HepG2 (cell line): ENCODE measurements around the gene SLC2A10. TPM values are rescaled to one million over a fixed set of nuclear protein-coding genes. Genes with fewer than 3 reads are reported as not detected.

Experiments used
- ATM ChIP-seq: fragments of 450-650 bp; IDR thresholded peaks from 2 replicates; pipeline ENCODE4 v1.7.1; 2017; ENCODE audit warnings: mild to moderate bottlenecking, borderline replicate concordance
- ETV6 ChIP-seq: sonication (generic); formaldehyde crosslinking; conservative IDR thresholded peaks from 2 replicates; pipeline ENCODE4 v1.4.0; 2020; ENCODE audit warnings: missing genetic modification reagents
- FOXC1 ChIP-seq: sonication (generic); formaldehyde crosslinking; IDR thresholded peaks from 2 replicates; pipeline ENCODE4 v1.8.0; 2022; ENCODE audit warnings: mild to moderate bottlenecking, missing genetic modification reagents, borderline replicate concordance
- HHEX ChIP-seq: IDR thresholded peaks from 2 replicates; pipeline ENCODE4 v1.6.1; 2016; ENCODE audit warnings: control low read depth
- HNRNPH1 ChIP-seq: fragments of 200-400 bp; formaldehyde crosslinking; optimal IDR thresholded peaks from 2 replicates; pipeline ENCODE3; 2017; ENCODE audit warnings: mild to moderate bottlenecking, low read depth, low read length
- ISX ChIP-seq: sonication (generic); formaldehyde crosslinking; conservative IDR thresholded peaks from 2 replicates; pipeline ENCODE4 v1.5.0; 2020; ENCODE audit warnings: missing genetic modification reagents
- PRMT3 ChIP-seq: sonication (generic); formaldehyde crosslinking; IDR thresholded peaks from 2 replicates; pipeline ENCODE4 v1.8.1; 2022; ENCODE audit warnings: low read depth, mild to moderate bottlenecking, moderate library complexity, missing genetic modification reagents, borderline replicate concordance
- SRSF4 ChIP-seq: fragments of 200-400 bp; formaldehyde crosslinking; IDR thresholded peaks from one replicate; pipeline ENCODE4 v1.6.1; 2018; ENCODE audit warnings: mild to moderate bottlenecking, low read depth, low read length, moderate library complexity; ENCODE audit not compliant: poor library complexity, severe bottlenecking
- YEATS4 ChIP-seq: sonication (generic); formaldehyde crosslinking; IDR thresholded peaks from 2 replicates; pipeline ENCODE4 v1.4.0; 2020; ENCODE audit warnings: missing genetic modification reagents, borderline replicate concordance
- ZBTB38 ChIP-seq: sonication (generic); formaldehyde crosslinking; IDR thresholded peaks from 2 replicates; pipeline ENCODE4 v1.5.1; 2020; ENCODE audit warnings: mild to moderate bottlenecking, missing genetic modification reagents
- ZNF331 ChIP-seq: sonication (generic); formaldehyde crosslinking; IDR thresholded peaks from 2 replicates; pipeline ENCODE4 v1.4.0; 2020; ENCODE audit warnings: missing genetic modification reagents
- ZNF34 ChIP-seq: sonication (generic); formaldehyde crosslinking; IDR thresholded peaks from 2 replicates; pipeline ENCODE4 v1.4.0; 2020; ENCODE audit warnings: mild to moderate bottlenecking, missing genetic modification reagents, borderline replicate concordance
- ZNF431 ChIP-seq: sonication (generic); formaldehyde crosslinking; IDR thresholded peaks from 2 replicates; pipeline ENCODE4 v1.9.0; 2022; ENCODE audit warnings: missing genetic modification reagents, low read depth, mild to moderate bottlenecking, borderline replicate concordance
- ZNF44 ChIP-seq: sonication (generic); formaldehyde crosslinking; IDR thresholded peaks from 2 replicates; pipeline ENCODE4 v1.5.1; 2020; ENCODE audit warnings: mild to moderate bottlenecking, missing genetic modification reagents
- ZNF790 ChIP-seq: sonication (generic); formaldehyde crosslinking; IDR thresholded peaks from 2 replicates; pipeline ENCODE4 v1.8.0; 2022; ENCODE audit warnings: missing genetic modification reagents, mild to moderate bottlenecking, borderline replicate concordance
- ZSCAN22 ChIP-seq: sonication (generic); formaldehyde crosslinking; IDR thresholded peaks from 2 replicates; pipeline ENCODE4 v1.4.0; 2020; ENCODE audit warnings: mild to moderate bottlenecking, missing genetic modification reagents
- polyA plus RNA-seq, 8 experiments: library from polyadenylated mRNA; depleted of rRNA in 3 of 8; stranded (reverse) in 7 of 8; unstranded in 1 of 8; fragments of >200 nt; fragmentation: Illumina TruSeq in 4 of 8; extraction: Trizol in 4 of 8; gene quantifications; 2 replicates each; pipeline versions ENCODE4 v1.2.1 to v1.2.3, GENCODE V29; 2011 to 2016; ENCODE audit warnings: low read depth in 4 of 8, missing spikeins in 1 of 8, mixed read lengths in 1 of 8; ENCODE audit not compliant: insufficient read depth in 1 of 8
- total RNA-seq, 5 experiments: library from RNA; depleted of rRNA; stranded (reverse); fragments of >200 nt; fragmentation: Illumina TruSeq; extraction: Trizol; gene quantifications; 2 replicates each; pipeline ENCODE4 v1.2.3, GENCODE V29; 2016; ENCODE audit warnings: low read depth in 1 of 5
- TF ChIP-seq, protein P1 (sequence below): sonication (generic); formaldehyde crosslinking; IDR thresholded peaks from 2 replicates; pipeline ENCODE4 v1.5.1; 2020; ENCODE audit warnings: mild to moderate bottlenecking, missing genetic modification reagents, borderline replicate concordance
- TF ChIP-seq, protein P2 (sequence below): sonication (generic); formaldehyde crosslinking; IDR thresholded peaks from 2 replicates; pipeline ENCODE4 v1.4.0; 2020; ENCODE audit warnings: missing genetic modification reagents, borderline replicate concordance
- TF ChIP-seq, protein P3 (sequence below): sonication (generic); formaldehyde crosslinking; IDR thresholded peaks from 2 replicates; pipeline ENCODE4 v1.5.0; 2020; ENCODE audit warnings: missing genetic modification reagents, mild to moderate bottlenecking, borderline replicate concordance
- TF ChIP-seq, protein P4 (sequence below): sonication (generic); formaldehyde crosslinking; IDR thresholded peaks from 2 replicates; pipeline ENCODE4; 2020; ENCODE audit warnings: missing genetic modification reagents, mild to moderate bottlenecking, borderline replicate concordance
- TF ChIP-seq, protein P5 (sequence below): sonication (generic); formaldehyde crosslinking; IDR thresholded peaks from 2 replicates; pipeline ENCODE4 v1.9.0; 2022; ENCODE audit warnings: low read depth, missing genetic modification reagents

Gene SLC2A10
- total and polyA plus RNA-seq, 2 of the 13 experiments (the other 11 are each of a cell fraction or from before 2014, with no cell fraction given) = 16.0 to 18.4 TPM

DNA sequence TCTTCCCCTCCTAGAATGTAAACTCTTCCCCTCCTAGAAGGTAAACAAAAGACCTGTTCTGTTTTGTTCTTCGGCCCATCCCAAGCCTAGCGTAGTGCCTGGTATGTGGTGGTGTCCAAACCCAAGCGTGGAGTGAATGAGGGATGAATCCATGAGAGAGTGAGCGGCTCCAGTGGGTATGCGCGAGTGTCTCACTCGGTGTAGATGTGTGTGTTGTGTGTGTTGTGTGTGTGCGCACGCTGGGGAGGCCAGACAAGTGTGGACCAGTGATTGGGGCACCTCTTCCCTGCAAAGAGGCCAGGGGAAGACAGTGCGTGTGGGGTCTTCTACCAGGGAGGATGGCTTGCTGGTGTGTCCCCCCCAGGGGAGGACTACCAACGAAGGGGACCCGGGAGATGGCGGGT is 392 bp upstream of the SLC2A10 start (continued):
- TF ChIP-seq PRMT3 (CRISPR knock-in tag) = no peak
- no peak for TF ChIP-seq ZSCAN22 (CRISPR knock-in tag)
- TF ChIP-seq, protein P1, sequence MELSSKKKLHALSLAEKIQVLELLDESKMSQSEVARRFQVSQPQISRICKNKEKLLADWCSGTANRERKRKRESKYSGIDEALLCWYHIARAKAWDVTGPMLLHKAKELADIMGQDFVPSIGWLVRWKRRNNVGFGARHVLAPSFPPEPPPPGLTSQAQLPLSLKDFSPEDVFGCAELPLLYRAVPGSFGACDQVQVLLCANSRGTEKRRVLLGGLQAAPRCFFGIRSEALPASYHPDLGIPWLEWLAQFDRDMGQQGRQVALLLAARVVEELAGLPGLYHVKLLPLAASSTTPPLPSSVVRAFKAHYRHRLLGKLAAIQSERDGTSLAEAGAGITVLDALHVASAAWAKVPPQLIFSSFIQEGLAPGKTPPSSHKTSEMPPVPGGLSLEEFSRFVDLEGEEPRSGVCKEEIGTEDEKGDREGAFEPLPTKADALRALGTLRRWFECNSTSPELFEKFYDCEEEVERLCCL (CRISPR knock-in tag) = peak; percentile 10; the same call in 1 of the 2 replicates
- TF ChIP-seq HHEX (CRISPR knock-in tag) = no peak
- TF ChIP-seq, protein P2, sequence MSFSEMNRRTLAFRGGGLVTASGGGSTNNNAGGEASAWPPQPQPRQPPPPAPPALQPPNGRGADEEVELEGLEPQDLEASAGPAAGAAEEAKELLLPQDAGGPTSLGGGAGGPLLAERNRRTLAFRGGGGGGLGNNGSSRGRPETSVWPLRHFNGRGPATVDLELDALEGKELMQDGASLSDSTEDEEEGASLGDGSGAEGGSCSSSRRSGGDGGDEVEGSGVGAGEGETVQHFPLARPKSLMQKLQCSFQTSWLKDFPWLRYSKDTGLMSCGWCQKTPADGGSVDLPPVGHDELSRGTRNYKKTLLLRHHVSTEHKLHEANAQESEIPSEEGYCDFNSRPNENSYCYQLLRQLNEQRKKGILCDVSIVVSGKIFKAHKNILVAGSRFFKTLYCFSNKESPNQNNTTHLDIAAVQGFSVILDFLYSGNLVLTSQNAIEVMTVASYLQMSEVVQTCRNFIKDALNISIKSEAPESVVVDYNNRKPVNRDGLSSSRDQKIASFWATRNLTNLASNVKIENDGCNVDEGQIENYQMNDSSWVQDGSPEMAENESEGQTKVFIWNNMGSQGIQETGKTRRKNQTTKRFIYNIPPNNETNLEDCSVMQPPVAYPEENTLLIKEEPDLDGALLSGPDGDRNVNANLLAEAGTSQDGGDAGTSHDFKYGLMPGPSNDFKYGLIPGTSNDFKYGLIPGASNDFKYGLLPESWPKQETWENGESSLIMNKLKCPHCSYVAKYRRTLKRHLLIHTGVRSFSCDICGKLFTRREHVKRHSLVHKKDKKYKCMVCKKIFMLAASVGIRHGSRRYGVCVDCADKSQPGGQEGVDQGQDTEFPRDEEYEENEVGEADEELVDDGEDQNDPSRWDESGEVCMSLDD (CRISPR knock-in tag) = no peak
- TF ChIP-seq, protein P3, sequence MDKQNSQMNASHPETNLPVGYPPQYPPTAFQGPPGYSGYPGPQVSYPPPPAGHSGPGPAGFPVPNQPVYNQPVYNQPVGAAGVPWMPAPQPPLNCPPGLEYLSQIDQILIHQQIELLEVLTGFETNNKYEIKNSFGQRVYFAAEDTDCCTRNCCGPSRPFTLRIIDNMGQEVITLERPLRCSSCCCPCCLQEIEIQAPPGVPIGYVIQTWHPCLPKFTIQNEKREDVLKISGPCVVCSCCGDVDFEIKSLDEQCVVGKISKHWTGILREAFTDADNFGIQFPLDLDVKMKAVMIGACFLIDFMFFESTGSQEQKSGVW (CRISPR knock-in tag) = no peak
- peak; percentile 50; the same call in 1 of the 2 replicates for TF ChIP-seq ZNF34
- no peak for TF ChIP-seq ZNF44
- TF ChIP-seq ZNF790 (CRISPR knock-in tag) = no peak
- no peak for TF ChIP-seq SRSF4
- peak; percentile 95 for TF ChIP-seq ZBTB38 (CRISPR knock-in tag)
- TF ChIP-seq ETV6 (CRISPR knock-in tag) = no peak
- TF ChIP-seq, protein P4, sequence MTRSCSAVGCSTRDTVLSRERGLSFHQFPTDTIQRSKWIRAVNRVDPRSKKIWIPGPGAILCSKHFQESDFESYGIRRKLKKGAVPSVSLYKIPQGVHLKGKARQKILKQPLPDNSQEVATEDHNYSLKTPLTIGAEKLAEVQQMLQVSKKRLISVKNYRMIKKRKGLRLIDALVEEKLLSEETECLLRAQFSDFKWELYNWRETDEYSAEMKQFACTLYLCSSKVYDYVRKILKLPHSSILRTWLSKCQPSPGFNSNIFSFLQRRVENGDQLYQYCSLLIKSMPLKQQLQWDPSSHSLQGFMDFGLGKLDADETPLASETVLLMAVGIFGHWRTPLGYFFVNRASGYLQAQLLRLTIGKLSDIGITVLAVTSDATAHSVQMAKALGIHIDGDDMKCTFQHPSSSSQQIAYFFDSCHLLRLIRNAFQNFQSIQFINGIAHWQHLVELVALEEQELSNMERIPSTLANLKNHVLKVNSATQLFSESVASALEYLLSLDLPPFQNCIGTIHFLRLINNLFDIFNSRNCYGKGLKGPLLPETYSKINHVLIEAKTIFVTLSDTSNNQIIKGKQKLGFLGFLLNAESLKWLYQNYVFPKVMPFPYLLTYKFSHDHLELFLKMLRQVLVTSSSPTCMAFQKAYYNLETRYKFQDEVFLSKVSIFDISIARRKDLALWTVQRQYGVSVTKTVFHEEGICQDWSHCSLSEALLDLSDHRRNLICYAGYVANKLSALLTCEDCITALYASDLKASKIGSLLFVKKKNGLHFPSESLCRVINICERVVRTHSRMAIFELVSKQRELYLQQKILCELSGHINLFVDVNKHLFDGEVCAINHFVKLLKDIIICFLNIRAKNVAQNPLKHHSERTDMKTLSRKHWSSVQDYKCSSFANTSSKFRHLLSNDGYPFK (CRISPR knock-in tag) = no peak
- TF ChIP-seq ZNF431 (CRISPR knock-in tag) = no peak
- TF ChIP-seq HNRNPH1 = no peak
- no peak for TF ChIP-seq ISX
- TF ChIP-seq, protein P5, sequence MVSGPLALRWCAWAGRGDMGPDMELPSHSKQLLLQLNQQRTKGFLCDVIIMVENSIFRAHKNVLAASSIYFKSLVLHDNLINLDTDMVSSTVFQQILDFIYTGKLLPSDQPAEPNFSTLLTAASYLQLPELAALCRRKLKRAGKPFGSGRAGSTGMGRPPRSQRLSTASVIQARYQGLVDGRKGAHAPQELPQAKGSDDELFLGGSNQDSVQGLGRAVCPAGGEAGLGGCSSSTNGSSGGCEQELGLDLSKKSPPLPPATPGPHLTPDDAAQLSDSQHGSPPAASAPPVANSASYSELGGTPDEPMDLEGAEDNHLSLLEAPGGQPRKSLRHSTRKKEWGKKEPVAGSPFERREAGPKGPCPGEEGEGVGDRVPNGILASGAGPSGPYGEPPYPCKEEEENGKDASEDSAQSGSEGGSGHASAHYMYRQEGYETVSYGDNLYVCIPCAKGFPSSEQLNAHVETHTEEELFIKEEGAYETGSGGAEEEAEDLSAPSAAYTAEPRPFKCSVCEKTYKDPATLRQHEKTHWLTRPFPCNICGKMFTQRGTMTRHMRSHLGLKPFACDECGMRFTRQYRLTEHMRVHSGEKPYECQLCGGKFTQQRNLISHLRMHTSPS (CRISPR knock-in tag) = no peak
- no peak for TF ChIP-seq ZNF331 (CRISPR knock-in tag)
- no peak for TF ChIP-seq YEATS4 (CRISPR knock-in tag)
- TF ChIP-seq FOXC1 (CRISPR knock-in tag) = no peak
- TF ChIP-seq ATM = no peak
